K562 (cell line): ENCODE data around the gene AGFG1. TPM values are rescaled to one million over a fixed set of nuclear protein-coding genes. Genes with fewer than 3 reads are reported as not detected.

Source experiments
- ATAC-seq: fragments of 200-7000 bp; cut with Tn5 transposase; 3 replicates; pipeline ENCODE4 v1.9.1; 2020; ENCODE audit warnings: moderate library complexity
- BruUV-seq: library from RNA; stranded (reverse); fragments of 400-500 nt; replicated peaks from 2 replicates; lab custom pipeline; 2021; lab: Mats Ljungman, UMichigan
- CTCF ChIA-PET: fragments of 300-600 bp; formaldehyde crosslinking; extraction: SDS; loops from one replicate; lab custom pipeline; 2021; ENCODE audit warnings: low intra/inter-chr PET ratio; lab: Yijun Ruan, JAX
- POLR2A ChIA-PET: fragments of 300-600, 350-650 bp; sonication (Branson Sonifier 250); formaldehyde crosslinking; extraction: SDS; loops from one replicate; lab custom pipeline; 2021; ENCODE audit warnings: antibody characterized with exemption, inconsistent platforms; lab: Yijun Ruan, JAX
- DNase-seq, 4 experiments: peaks; one replicate each; pipeline versions ENCODE4 v3.0.0 to v3.0.0-alpha.2; 2011 to 2018; ENCODE audit warnings: low spot score in 3 of 4, mixed read lengths in 3 of 4; ENCODE audit errors: extremely low read depth in 1 of 4
- FAIRE-seq: peaks from 2 replicates; lab custom pipeline; 2011; peaks lifted over from hg19 to GRCh38; lab: Jason Lieb, UNC
- H2AFZ ChIP-seq: 2 replicates; pipeline ENCODE4 v1.6.0; 2011; ENCODE audit warnings: low read depth, low read length, control low read depth, inconsistent platforms
- H3K27ac ChIP-seq: fragments of 200-600 bp; 3 replicates; pipeline ENCODE4 v1.8.0; 2011; ENCODE audit warnings: low read depth, mild to moderate bottlenecking, control low read depth, inconsistent platforms, low read length, moderate library complexity, mixed read lengths; ENCODE audit errors: extremely low read depth
- H3K27me3 ChIP-seq, 2 experiments: fragments of 300-600 bp in 1 of 2; 2 replicates in 1 of 2; 3 replicates in 1 of 2; pipeline versions ENCODE4 v1.6.0 to v1.8.0; 2011; ENCODE audit warnings: inconsistent platforms in 2 of 2, low read length in 2 of 2, mild to moderate bottlenecking in 1 of 2, mixed read lengths in 1 of 2, moderate library complexity in 1 of 2; ENCODE audit not compliant: control insufficient read depth in 2 of 2, insufficient read depth in 2 of 2
- H3K36me3 ChIP-seq: fragments of 300-600 bp; 3 replicates; pipeline ENCODE4 v1.8.0; 2011; ENCODE audit warnings: mild to moderate bottlenecking, low read length, inconsistent platforms; ENCODE audit not compliant: control insufficient read depth, insufficient read depth
- H3K4me1 ChIP-seq, 2 experiments: fragments of 200-600 bp in 1 of 2; replicated peaks in 1 of 2; 2 replicates in 1 of 2; 3 replicates in 1 of 2; pipeline versions ENCODE4 v1.5.1 to v1.8.0; 2011; ENCODE audit warnings: inconsistent platforms in 2 of 2, low read length in 2 of 2, mild to moderate bottlenecking in 1 of 2, mixed read lengths in 1 of 2, moderate library complexity in 1 of 2; ENCODE audit not compliant: control insufficient read depth in 2 of 2, insufficient read depth in 2 of 2
- H3K4me2 ChIP-seq: 2 replicates; pipeline ENCODE4 v1.6.1; 2011; ENCODE audit warnings: low read length, control low read depth, inconsistent platforms, mixed read lengths; ENCODE audit not compliant: insufficient read depth
- H3K4me3 ChIP-seq: fragments of 200-600 bp; sonication (generic), shearing (Covaris generic); 2 replicates; pipeline ENCODE4 v1.5.1; 2016; ENCODE audit warnings: control low read depth, inconsistent platforms
- H3K79me2 ChIP-seq: fragments of 200-600 bp; 3 replicates; pipeline ENCODE4 v1.8.0; 2011; ENCODE audit warnings: low read length, inconsistent platforms; ENCODE audit not compliant: control insufficient read depth, insufficient read depth
- H3K9ac ChIP-seq, 2 experiments: 2 replicates each; pipeline versions ENCODE4 v1.6.0 to v1.6.1; 2011; ENCODE audit warnings: low read depth in 2 of 2, low read length in 2 of 2, control low read depth in 1 of 2, inconsistent platforms in 1 of 2, mild to moderate bottlenecking in 1 of 2, mixed read lengths in 1 of 2; ENCODE audit not compliant: insufficient read depth in 1 of 2
- H3K9me1 ChIP-seq: one replicate; pipeline ENCODE4 v1.6.0; 2011; ENCODE audit warnings: inconsistent platforms, mild to moderate bottlenecking, low read length, moderate library complexity; ENCODE audit not compliant: control insufficient read depth, insufficient read depth
- H3K9me3 ChIP-seq: replicated peaks from 2 replicates; pipeline ENCODE4 v1.5.1; 2011; ENCODE audit warnings: low read depth, low read length, inconsistent platforms; ENCODE audit not compliant: control insufficient read depth, insufficient read depth
- H4K20me1 ChIP-seq: replicated peaks from 2 replicates; pipeline ENCODE4 v1.6.1; 2011; ENCODE audit warnings: low read length, inconsistent platforms, mixed read lengths; ENCODE audit not compliant: control insufficient read depth, insufficient read depth
- ARID2 ChIP-seq: fragments of 450-650 bp; IDR thresholded peaks from 2 replicates; pipeline ENCODE4 v1.6.1; 2017; ENCODE audit warnings: antibody characterized with exemption, mild to moderate bottlenecking
- DIDO1 ChIP-seq: fragments of 450-650 bp; IDR thresholded peaks from 2 replicates; pipeline ENCODE4 v1.6.1; 2016; ENCODE audit warnings: low read depth, missing biosample characterization, missing genetic modification characterization
- MCM3 ChIP-seq: fragments of 450-650 bp; IDR thresholded peaks from 2 replicates; pipeline ENCODE4 v1.6.1; 2016
- MEIS2 ChIP-seq: fragments of 450-650 bp; IDR thresholded peaks from 2 replicates; pipeline ENCODE4 v1.6.1; 2014; ENCODE audit warnings: mild to moderate bottlenecking; ENCODE audit not compliant: partially characterized antibody
- SPI1 ChIP-seq: IDR thresholded peaks from 2 replicates; pipeline ENCODE4 v1.6.1; 2011; ENCODE audit warnings: low read depth, low read length, control low read depth, borderline replicate concordance
- ZNF12 ChIP-seq: sonication (generic); formaldehyde crosslinking; IDR thresholded peaks from 2 replicates; pipeline ENCODE4 v1.4.0; 2020; ENCODE audit warnings: mild to moderate bottlenecking, missing genetic modification reagents
- ZNF561 ChIP-seq: fragments of 450-650 bp; formaldehyde crosslinking; conservative IDR thresholded peaks from 2 replicates; pipeline ENCODE4 v1.4.0; 2020; ENCODE audit warnings: mild to moderate bottlenecking, moderate library complexity
- ZZZ3 ChIP-seq: fragments of 450-650 bp; IDR thresholded peaks from 2 replicates; pipeline ENCODE4 v1.6.1; 2016; ENCODE audit warnings: antibody characterized with exemption, mild to moderate bottlenecking, moderate library complexity
- WGBS: fragments of 100-300 bp; shearing (Covaris generic); methylation state at CpG from one replicate; pipeline ENCODE4 v1.1.6; 2016; ENCODE audit warnings: low coverage, mixed read lengths; ENCODE audit not compliant: insufficient coverage; ENCODE audit errors: missing lambda C conversion rate; 5-methylcytosine and 5-hydroxymethylcytosine counted together
- in situ Hi-C: fragments of 300-500 bp; cut with MboI; formaldehyde crosslinking; loops from 4 replicates; pipeline ENCODE4 v1.15.0; 2018; ENCODE audit warnings: inconsistent platforms, mixed read lengths
- intact Hi-C: fragments of 100-400 bp; cut with micrococcal nuclease; formaldehyde crosslinking; loops from 2 replicates; pipeline ENCODE4 v1.14.2; 2022
- polyA plus RNA-seq, 8 experiments: library from polyadenylated mRNA; depleted of rRNA in 4 of 8; stranded (reverse) in 5 of 8; unstranded in 3 of 8; fragments of >200 nt; fragmentation: Nextera tagmentation in 2 of 8; fragmentation: Illumina TruSeq in 1 of 8; extraction: Ambion mirVana in 2 of 8; extraction: Trizol in 1 of 8; gene quantifications; 2 replicates each; pipeline versions ENCODE4 v1.2.1 to v1.2.3, GENCODE V29; 2011 to 2014; ENCODE audit warnings: inconsistent platforms in 1 of 8, missing spikeins in 1 of 8
- total RNA-seq, 7 experiments: library from RNA; depleted of rRNA in 6 of 7; stranded (reverse); fragments of >200 nt in 6 of 7; fragmentation: Illumina TruSeq in 2 of 7; extraction: Trizol in 2 of 7; gene quantifications; 2 replicates each; pipeline versions ENCODE4 v1.2.1 to v1.2.3, GENCODE V29; 2011 to 2021; ENCODE audit warnings: low replicate concordance in 1 of 7
- TF ChIP-seq, protein P1 (sequence below): sonication (generic); formaldehyde crosslinking; IDR thresholded peaks from 2 replicates; pipeline ENCODE4 v1.5.0; 2020; ENCODE audit warnings: missing genetic modification reagents

Gene AGFG1
- total and polyA plus RNA-seq, 9 of the 15 experiments (the other 6 are each of a cell fraction or from before 2014, with no cell fraction given): 11.2 to 97.5 (median 36.0) TPM

DNA sequence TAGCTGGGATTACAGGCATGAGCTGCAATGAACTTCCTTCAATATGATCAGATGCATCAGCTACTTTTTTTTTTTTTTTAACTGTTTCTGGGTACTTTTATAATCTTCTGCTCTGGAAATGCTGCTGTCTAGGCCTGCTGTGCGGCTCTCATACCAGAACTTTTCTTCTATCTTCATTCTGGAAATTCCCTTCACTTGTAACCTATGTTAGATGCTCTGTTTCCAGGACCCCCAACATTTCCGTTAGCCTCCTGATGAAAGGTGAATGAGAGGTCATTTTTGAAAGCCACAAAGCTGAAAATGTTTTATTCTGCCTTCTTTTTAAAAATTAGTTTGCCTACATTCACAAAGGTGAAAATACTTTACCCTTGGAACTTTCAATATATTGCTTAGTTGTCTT lies 8.6 kb downstream of the AGFG1 start (continued):
- TF ChIP-seq ZNF12 (CRISPR knock-in tag): no peak

DNA sequence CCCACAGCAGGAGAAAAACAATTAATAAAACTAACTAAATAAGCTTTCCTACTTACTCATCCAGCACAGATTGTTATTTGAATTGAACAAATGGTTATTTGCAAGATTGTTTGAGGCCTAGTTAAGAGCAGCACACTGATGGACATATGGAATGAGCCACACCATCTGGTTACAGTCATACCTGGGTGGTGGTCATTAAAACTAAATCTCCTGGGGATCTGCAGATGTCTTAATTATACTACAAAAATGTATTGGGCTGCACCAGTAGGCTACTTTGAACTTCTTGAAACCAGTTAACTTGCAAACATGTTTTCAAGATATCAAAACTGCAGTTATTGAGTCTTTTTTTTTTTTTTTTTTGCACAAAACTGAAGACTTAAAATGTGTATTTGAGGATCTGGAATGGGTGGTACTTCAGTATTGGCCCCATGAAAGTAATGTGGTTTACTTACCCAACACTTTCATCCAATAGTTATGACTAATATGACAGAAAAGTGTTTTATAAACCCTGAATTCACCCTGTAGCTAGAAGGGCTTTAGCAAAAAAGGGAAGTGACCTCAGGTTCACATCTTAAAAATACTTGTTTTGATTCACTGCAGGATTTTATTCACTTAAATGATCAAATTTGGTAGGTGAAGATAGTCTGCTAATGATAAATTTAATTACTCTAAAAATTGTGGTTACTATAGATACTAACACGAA lies 10.8 kb downstream of the AGFG1 start:
- peaks cover 9% of the 10 kb centered on the region; the same call in 1 of the 2 replicates for H4K20me1 ChIP-seq
- no peaks in the 10 kb centered on the region for H3K27me3 ChIP-seq
- ATAC-seq: no peak
- H3K9ac ChIP-seq: no peak overlapping the region
- in situ Hi-C loops: no loop called here
- no peak overlapping the region for H3K27ac ChIP-seq
- CTCF ChIA-PET: no interaction called here
- H2AFZ ChIP-seq: no peak overlapping the region
- H3K36me3 ChIP-seq: peaks cover 4% of the 10 kb centered on the region; the same call in 2 of the 3 replicates
- no peak overlapping the region for H3K4me2 ChIP-seq
- FAIRE-seq: no peak
- TF ChIP-seq ZNF561: no peak
- no peak for TF ChIP-seq ZZZ3
- TF ChIP-seq, protein P1, sequence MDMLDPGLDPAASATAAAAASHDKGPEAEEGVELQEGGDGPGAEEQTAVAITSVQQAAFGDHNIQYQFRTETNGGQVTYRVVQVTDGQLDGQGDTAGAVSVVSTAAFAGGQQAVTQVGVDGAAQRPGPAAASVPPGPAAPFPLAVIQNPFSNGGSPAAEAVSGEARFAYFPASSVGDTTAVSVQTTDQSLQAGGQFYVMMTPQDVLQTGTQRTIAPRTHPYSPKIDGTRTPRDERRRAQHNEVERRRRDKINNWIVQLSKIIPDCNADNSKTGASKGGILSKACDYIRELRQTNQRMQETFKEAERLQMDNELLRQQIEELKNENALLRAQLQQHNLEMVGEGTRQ (CRISPR knock-in tag): no peak
- no peak for TF ChIP-seq MCM3
- no peak for TF ChIP-seq MEIS2
- TF ChIP-seq SPI1: peak; percentile 80
- no peak for TF ChIP-seq ARID2
- no peak for TF ChIP-seq DIDO1
- no peak overlapping the region for H3K4me3 ChIP-seq
- 64% methylated on average over 1 of the region's 1 CpG for WGBS
- H3K9me3 ChIP-seq: no peaks in the 10 kb centered on the region
- no peaks in the 10 kb centered on the region for H3K9me1 ChIP-seq
- intact Hi-C loops: loop anchor here (5.0 kb wide), 2 partner anchors 175 to 285 kb away; no protein-coding TSS in a partner anchor
- peaks cover 97% of the 10 kb centered on the region for H3K79me2 ChIP-seq
- no TSS peak for BruUV-seq
- DNase-seq: no peak
- H3K4me1 ChIP-seq: peaks cover 2 to 3% of the 10 kb centered on the region in 2 experiments; a peak in 2 of 5 replicates
- POLR2A ChIA-PET: interaction anchor here (0.9 to 1.7 kb wide), 3 partner anchors 11 to 147 kb away, joined by 3 to 5 read pairs (median 3); no protein-coding TSS in a partner anchor
